H7 (cell line): ENCODE measurements around the gene ARL2BP. TPM values are rescaled to one million over a fixed set of nuclear protein-coding genes. Genes with fewer than 3 reads are reported as not detected.

Experiments
- DNase-seq: peaks from one replicate; pipeline ENCODE4 v3.0.0; 2012
- H3K27me3 ChIP-seq: 2 replicates; pipeline ENCODE4 v1.6.0; 2011; ENCODE audit warnings: mild to moderate bottlenecking, low read length; ENCODE audit not compliant: control insufficient read depth, insufficient read depth
- H3K36me3 ChIP-seq: replicated peaks from 2 replicates; pipeline ENCODE4 v1.5.1; 2011; ENCODE audit warnings: low read length; ENCODE audit not compliant: control insufficient read depth, insufficient read depth
- H3K4me3 ChIP-seq: 2 replicates; pipeline ENCODE4 v1.5.1; 2011; ENCODE audit warnings: low read depth, mild to moderate bottlenecking, control low read depth, low read length, moderate library complexity; ENCODE audit not compliant: insufficient read depth
- total RNA-seq: library from RNA; depleted of rRNA; stranded (reverse); fragments of >200 nt; shearing (Covaris generic); gene quantifications from 2 replicates; pipeline ENCODE4 v1.2.3, GENCODE V29; 2014

Gene ARL2BP
- total RNA-seq, 1 experiment from 2014 or later: 27.7 TPM

DNA sequence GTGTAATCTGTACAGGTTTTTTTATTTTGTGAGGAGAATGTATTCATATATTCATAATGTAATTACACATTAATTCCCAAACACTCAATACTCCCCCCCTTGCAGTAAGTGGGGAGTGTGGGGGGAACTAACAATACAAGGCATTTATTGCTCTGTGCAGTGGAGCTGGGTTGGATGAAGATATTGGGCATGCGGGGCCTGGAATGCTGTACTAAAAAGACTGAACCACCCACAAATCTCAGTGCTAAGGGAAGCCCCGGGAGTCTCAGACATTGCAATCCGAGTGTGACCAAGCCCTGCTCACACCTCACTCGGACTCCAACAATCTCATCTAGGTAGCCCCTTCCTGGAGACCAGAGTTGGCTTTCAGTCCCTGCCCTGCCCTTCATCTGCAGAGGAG is 33.4 kb downstream of the ARL2BP start:
- peaks cover 11% of the 10 kb centered on the region for H3K27me3 ChIP-seq
- no peaks in the 10 kb centered on the region for H3K36me3 ChIP-seq
- no peak for DNase-seq
- H3K4me3 ChIP-seq: no peak overlapping the region

DNA sequence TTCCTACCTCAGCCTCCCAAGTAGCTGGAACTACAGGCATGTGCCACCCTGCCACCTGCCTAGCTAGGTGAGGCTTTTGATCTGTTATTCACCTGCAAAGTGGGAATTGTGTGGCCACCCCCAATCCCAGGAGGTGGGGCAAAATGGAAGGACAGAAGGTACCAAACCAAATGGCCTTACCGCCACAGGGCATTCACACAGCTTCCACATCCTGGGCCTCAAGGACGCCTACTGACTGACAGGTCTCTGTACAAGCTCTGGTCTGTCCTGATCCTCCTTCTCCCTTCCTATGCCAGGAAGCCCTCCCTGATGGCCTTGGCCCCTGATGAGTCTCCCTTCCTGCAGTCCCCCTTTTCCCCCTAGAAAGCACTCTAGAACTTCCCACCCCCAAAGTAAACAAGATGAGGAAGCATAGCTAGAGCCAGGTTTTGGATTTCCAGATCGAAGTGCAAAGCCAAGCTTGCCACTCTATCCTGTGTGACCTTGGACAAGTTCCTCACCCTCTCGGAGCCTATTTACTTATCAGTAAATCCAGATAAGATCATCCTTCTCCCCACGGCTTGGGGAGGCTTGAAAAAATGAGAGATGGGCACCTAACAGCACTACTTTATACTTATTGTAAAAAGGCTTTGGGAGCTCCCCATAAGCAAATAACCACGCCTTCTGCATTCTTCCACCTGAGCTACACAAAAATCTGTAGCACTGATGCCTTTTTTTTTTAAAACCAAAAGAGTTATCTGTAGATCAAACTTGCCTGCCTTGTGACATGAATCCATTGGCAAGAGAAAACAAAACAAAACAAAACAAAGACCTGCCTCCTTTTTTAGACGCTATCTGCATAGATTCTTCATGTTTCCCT is 35.0 kb downstream of the ARL2BP start:
- Histone ChIP-seq H3K4me3 (no peak overlapping the region), H3K36me3 (no peaks in the 10 kb centered on the region), H3K27me3 (peaks cover 25% of the 10 kb centered on the region)
- peak; percentile 28 for DNase-seq

DNA sequence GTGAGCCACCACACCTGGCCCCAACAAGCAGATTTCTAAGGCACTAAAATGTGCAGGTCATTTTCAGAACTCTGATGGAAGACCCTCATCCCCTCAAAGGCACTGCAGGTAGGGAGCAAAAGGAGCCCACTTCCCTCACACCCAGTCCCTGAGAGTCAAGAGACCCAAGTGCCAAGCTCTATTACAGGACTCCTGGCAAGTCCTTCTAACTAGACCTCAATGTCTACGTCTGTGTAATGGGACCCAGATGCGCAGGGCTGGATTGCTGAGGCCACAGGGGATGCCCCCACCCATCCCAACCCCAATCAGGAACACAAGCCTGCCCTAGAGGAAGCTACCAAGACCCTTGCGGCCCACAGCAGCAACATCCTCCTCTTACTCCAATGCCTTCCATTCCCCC is 36.7 kb downstream of the ARL2BP start:
- DNase-seq: peak; percentile 34
- Histone ChIP-seq H3K36me3 (no peaks in the 10 kb centered on the region), H3K27me3 (peaks cover 30% of the 10 kb centered on the region), H3K4me3 (no peak overlapping the region)

DNA sequence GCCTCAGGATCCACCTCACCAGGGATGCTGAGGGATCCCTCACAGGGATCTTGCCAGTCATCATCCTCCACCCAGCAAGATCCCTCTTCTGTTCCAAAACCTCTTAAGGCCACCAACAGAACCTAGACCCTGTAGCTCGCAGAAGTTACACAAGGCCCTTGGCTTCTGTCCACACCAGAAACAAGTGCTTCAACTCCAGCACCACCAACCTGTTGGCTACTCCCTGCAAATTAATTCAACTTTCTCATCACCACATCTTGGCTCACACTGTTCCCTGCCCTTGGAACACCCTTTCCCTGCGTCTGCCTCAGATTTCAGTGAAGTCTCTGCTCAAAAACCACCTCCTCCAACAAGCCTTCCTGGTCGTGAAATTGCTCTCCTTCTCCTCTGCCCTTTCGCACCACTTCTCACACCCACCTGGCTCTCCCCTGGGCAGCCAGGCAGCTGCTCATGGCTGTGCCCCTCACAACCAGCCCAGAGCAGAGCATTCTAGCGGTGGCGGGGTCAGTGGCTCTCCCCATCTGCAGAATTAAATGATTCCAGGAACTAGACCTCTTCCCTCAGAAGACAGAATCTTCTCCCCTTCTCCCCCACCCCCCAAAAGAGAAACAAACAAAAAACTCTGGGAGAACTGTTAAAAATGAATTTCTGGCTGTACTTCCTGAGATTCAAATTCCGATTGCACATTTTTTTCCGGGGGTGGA is 37.6 kb downstream of the ARL2BP start:
- Histone ChIP-seq H3K36me3 (no peaks in the 10 kb centered on the region), H3K27me3 (peaks cover 30% of the 10 kb centered on the region), H3K4me3 (no peak overlapping the region)
- peak; percentile 36 for DNase-seq

DNA sequence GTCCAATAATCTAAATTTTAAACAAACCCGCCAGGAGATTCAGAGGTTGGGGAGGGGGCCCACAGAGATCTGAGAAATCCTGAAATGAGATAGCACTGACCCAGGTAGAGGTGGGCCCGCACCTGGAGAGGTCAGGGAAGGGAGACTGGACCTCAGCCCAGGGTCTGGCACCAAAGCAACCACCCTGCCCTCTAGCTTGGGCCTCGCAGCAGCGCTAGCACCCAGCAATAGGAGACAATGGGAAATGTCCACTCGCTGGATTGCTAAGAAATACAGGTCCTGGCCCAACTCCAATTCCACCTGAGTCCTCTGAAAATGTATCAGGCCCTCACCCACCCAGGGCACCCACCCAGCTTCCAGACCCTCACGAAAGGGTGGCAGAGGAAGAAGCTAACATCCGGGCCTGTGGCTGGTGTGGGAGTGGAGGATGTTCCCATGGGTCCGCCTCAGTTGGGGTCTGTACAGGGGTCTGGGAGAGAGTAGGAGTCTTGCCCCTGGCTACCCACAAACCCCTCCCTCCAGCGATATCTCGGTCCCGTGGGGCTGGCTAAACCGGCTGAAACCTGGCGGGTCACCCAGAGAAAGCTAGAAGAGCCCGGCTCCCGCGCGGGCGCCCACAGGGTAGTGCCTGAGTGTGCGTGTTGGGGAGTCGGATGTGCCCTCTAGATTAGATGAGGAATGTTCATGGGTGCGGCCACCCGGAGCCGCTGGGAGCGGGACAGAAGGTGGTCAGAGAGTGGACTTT is 38.3 kb downstream of the ARL2BP start:
- Histone ChIP-seq H3K27me3 (peaks cover 30% of the 10 kb centered on the region), H3K36me3 (no peaks in the 10 kb centered on the region), H3K4me3 (peak overlapping the region; percentile 78)
- DNase-seq: peak; percentile 67

DNA sequence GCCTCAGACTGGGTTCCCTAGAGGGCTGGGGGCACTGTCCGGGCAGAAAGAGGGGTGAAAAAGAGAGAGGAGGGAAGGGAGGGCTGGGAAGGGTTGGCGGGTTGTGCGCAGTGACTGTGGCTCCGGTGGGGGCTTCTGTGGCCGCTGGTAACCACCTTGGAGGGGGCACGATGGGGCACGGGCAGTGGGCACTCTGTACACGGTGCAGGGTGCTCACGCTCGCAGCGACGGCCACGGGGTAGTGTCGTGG is 38.8 kb downstream of the ARL2BP start:
- H3K27me3 ChIP-seq: peaks cover 30% of the 10 kb centered on the region
- DNase-seq: no peak
- peak overlapping the region; percentile 78 for H3K4me3 ChIP-seq
- no peaks in the 10 kb centered on the region for H3K36me3 ChIP-seq

DNA sequence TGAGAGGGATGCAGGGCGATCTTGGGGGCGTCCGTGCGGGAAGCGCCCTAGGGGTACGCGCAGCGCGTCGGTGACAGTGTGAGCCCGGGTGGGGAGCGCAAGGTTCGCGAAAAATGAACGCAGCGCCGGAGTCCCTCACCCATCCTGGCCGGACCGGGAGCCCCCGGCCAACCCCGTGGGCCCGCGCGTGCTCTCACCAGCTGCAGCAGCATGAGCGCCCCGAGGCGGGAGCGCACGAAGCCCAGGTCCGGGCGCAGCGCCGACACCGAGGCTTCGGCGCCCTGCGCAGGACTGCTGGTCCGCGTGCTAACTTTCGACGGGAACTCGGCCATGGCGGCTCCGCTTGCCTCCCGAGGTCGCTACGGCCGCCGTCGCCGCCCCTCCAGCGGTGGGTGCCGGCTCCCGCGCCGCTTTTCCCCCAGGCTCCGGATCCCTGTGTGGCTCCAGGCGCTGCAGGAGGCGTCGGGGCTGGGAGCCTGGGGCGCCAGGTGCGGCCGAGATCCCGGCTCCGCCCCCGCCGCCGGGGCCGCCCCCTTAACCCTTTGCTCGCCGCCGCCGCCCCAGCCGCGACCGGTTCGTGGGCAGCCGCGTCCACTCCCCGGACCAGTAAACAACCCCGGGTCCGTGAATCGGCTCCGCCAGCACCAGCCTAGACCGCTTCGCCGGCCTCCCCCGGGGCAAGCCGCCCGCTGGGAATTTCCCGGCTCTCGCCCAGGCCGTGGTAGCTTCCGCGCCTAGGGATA is 39.3 kb downstream of the ARL2BP start, which contains the start of gene PLLP:
TSS of gene PLLP (minus strand) at position 464 of the 743 bp plus-strand sequence. CDS start at position 332, 132 bp downstream.
- Histone ChIP-seq H3K27me3 (peaks cover 30% of the 10 kb centered on the region), H3K36me3 (no peaks in the 10 kb centered on the region), H3K4me3 (peak within 1 kb of the TSS; percentile 78)
- DNase-seq: peak; percentile 96

DNA sequence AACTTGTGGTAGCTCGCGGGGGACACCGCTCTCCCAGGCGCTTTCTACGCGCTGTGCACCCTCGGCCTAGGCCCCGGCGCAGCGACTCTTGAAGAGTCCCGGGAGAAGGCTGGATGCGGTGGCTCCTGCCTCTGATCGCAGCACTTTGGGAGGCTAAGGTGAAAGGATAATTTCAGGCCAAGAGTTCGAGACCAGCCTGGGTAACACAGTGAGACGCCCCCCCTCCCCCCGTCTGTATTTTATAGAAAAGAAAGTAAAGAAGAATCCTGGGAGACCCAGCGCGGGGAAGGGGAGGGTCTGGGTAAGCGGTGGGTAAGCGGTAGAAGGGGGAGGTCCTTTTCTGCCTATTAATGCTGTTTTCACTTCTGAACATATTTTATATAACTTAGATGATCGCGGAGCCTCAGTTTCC is 39.9 kb downstream of the ARL2BP start:
- DNase-seq: no peak
- peak overlapping the region; percentile 78 for H3K4me3 ChIP-seq
- H3K36me3 ChIP-seq: no peaks in the 10 kb centered on the region
- peaks cover 30% of the 10 kb centered on the region for H3K27me3 ChIP-seq

DNA sequence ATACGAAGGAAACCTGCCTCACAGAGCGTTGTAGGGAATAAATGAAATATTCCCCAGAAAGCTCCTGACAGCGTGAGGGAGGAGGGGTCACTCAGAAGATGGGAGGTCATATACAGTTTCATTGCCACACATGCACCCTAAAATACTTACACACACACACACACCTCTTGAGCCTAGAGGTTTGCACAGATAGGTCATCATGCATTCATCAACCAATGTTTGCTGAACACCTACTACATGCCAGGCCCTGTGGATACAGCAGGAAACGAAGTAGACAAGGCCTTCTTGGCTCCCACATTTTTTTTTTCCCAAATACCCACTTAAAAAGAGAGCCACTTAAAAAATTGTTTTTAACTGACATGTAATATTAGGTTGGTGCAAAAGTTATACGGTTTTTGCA is 40.3 kb downstream of the ARL2BP start:
- H3K27me3 ChIP-seq: peaks cover 30% of the 10 kb centered on the region
- peak overlapping the region; percentile 78; the same call in 1 of the 2 replicates for H3K4me3 ChIP-seq
- no peak for DNase-seq
- no peaks in the 10 kb centered on the region for H3K36me3 ChIP-seq

DNA sequence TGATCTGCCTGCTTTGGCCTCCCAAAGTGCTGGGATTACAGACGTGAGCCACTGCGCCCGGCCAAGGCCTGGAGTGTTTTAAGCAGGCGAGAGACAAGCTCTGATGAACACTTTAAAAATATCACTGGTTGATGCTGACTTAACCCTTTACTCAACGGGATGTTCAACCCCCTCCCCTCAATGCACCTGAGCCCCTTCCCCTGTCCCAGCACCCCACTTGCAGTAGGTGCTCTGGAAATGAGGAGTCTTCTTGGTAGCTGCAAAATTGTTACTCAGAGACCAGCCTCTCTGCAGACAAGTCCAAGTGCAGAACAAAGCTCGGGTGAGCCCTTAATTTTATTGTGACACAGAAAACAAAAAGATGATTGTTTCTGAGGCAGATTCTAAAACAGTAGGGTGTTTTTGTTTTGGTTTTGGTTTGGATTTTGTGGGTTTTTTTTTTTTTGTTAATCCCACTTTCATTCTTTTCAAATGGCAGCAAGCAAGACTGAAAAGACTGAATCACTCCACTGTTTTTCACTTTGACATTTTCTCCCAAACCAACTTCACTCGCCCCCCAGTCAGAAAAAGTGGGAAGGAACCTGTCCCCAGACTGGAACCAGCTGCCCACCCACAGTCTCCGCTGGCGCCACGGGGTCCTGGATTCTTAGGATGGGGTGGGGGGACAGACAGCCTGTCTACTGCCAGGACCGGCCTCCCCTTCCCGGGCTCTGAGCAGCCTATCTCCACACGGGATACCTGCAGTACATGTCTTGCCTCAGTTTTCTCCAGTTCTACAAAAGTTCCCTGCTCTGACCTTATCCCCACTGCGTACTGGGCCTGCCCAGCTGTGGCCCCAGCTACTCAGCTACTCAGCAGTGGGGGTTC is 44.6 kb downstream of the ARL2BP start:
- H3K27me3 ChIP-seq: peaks cover 8% of the 10 kb centered on the region
- H3K36me3 ChIP-seq: no peaks in the 10 kb centered on the region
- no peak overlapping the region for H3K4me3 ChIP-seq
- DNase-seq: no peak

DNA sequence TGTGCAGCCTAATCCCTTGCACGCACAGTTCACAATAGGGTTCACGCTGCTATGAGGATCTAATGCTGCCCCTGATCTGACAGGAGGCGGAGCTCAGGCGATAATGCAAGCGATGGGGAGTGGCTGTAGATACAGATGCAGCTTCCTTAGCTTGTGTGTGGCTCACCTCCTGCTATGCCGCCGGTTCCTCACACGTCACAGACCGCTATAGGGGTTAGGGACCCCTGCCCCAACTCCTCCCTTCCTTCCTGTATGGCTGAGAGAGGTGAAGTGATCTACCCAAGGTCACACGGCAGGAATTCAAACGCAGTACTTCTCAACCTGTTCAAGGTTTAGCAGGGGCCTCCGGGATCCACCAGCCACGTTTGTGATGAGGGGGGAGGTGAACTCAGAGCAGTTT is 52.8 kb downstream of the ARL2BP start:
- Histone ChIP-seq H3K27me3 (peaks cover 2% of the 10 kb centered on the region; the same call in 1 of the 2 replicates), H3K36me3 (no peaks in the 10 kb centered on the region), H3K4me3 (no peak overlapping the region)
- DNase-seq: no peak

DNA sequence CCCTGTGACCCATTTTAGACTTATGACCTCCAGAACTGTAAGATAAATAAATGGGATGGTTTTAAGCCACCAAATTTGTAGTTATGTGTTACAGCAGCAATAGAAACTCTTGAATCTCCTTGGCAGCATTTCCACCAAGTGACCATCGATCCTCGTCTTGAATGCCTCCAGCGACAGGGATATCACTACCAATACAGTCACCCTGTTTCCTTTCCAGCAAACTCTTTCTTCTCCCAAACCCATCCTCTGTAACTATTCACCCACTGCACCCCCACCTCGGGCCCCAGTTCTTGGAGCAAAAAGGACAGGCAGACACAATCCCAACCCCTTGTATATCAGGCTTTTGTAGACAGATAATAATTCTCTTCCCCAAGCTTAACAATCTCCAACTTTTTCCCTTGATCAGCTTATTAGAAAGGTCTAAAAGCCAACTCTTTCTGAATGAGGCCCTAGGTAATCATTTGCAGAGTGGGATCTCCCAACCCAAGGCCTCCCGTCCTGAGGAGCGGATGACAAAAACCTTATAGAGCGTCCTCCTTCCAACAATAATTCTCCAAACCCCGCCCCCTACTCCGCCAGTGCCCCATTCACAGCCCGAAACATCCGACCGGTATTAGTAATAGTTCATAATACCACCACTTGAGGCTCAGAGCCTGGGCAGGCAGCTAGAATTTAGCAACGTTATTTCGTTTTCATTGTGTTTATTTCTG is 54.1 kb downstream of the ARL2BP start:
- no peak for DNase-seq

More for the DNA sequence above, 54.1 kb downstream of the ARL2BP start:
- H3K27me3 ChIP-seq: peaks cover 2% of the 10 kb centered on the region; the same call in 1 of the 2 replicates
- no peaks in the 10 kb centered on the region for H3K36me3 ChIP-seq
- H3K4me3 ChIP-seq: peak overlapping the region; percentile 62
